HG03571 (cell line): ENCODE measurements around the gene GMFB.
"Not testable (repeated sequence)": the region's sequence is repeated elsewhere in the genome, so short reads cannot be mapped to it uniquely, and the experiment has no call there.

Experiments
- ATAC-seq: cut with Tn5 transposase; IDR thresholded peaks from one replicate; pipeline ENCODE4 v1.9.1; 2021; ENCODE audit not compliant: unreplicated experiment

Gene GMFB

GRCh38 chr14:54462048-54462447, 26.7 kb downstream of the GMFB start:
- ATAC-seq, result no peak

GRCh38 chr14:54459106-54459505, 29.7 kb downstream of the GMFB start:
- ATAC-seq, result no peak

- ATAC-seq, result not testable (repeated sequence)
Observed at GRCh38 chr14:54458536-54458935, 30.2 kb downstream of the GMFB start.

- ATAC-seq, result no peak
Observed at GRCh38 chr14:54457609-54457996, 31.2 kb downstream of the GMFB start.

GRCh38 chr14:54456820-54457608, 31.8 kb downstream of the GMFB start:
- ATAC-seq, result not testable (repeated sequence)

- no peak for ATAC-seq
Observed at GRCh38 chr14:54455363-54455762, 33.4 kb downstream of the GMFB start.

GRCh38 chr14:54453990-54454389, 34.8 kb downstream of the GMFB start:
- ATAC-seq, result not testable (repeated sequence)

GRCh38 chr14:54453252-54453651, 35.5 kb downstream of the GMFB start:
- ATAC-seq, result no peak

- ATAC-seq, result no peak
Observed at GRCh38 chr14:54451961-54452360, 36.8 kb downstream of the GMFB start.

GRCh38 chr14:54451121-54451601, 37.6 kb downstream of the GMFB start:
- ATAC-seq, result no peak

GRCh38 chr14:54450535-54450934, 38.2 kb downstream of the GMFB start:
- peak; percentile 62 for ATAC-seq

- ATAC-seq, result no peak
Observed at GRCh38 chr14:54447231-54447692, 41.5 kb downstream of the GMFB start.

GRCh38 chr14:54446161-54446693, 42.6 kb downstream of the GMFB start:
- no peak for ATAC-seq

GRCh38 chr14:54444681-54445080, 44.1 kb downstream of the GMFB start:
- no peak for ATAC-seq

- ATAC-seq, result no peak
Observed at GRCh38 chr14:54443981-54444380, 44.8 kb downstream of the GMFB start.

- not testable (repeated sequence) for ATAC-seq
Observed at GRCh38 chr14:54442961-54443360, 45.8 kb downstream of the GMFB start.

GRCh38 chr14:54440873-54441868, 47.6 kb downstream of the GMFB start, which contains the start of gene CNIH1:
Gene CNIH1 (minus strand): TSS chr14:54441374. CDS start chr14:54441327, 47 bp downstream.
- ATAC-seq, result peak; percentile 96

GRCh38 chr14:54440476-54440872, 48.3 kb downstream of the GMFB start:
- ATAC-seq, result no peak

GRCh38 chr14:54440037-54440436, 48.7 kb downstream of the GMFB start:
- ATAC-seq, result no peak

GRCh38 chr14:54438703-54439102, 50.1 kb downstream of the GMFB start:
- ATAC-seq, result no peak

GRCh38 chr14:54437954-54438353, 50.8 kb downstream of the GMFB start:
- not testable (repeated sequence) for ATAC-seq
